Stimulated activated CD8-positive, alpha-beta memory T cell treated with anti-CD3 and anti-CD28 coated beads, Interleukin-7, amount 100 ng/mL, for 1 hour (primary cell): ENCODE results near the gene CCND1.
"Not testable (repeated sequence)": the region's sequence is repeated elsewhere in the genome, so short reads cannot be mapped to it uniquely, and the experiment has no call there.

Source experiments
- DNase-seq, 2 donors: peaks; one replicate each; pipeline ENCODE4 v3.0.0-alpha.2; 2020; ENCODE audit warnings: low read depth in 2 of 2

CCND1 gene

GRCh38 chr11:69666752-69667536 lies 26.0 kb downstream of the CCND1 start:
- no peak for DNase-seq

GRCh38 chr11:69667619-69668604 lies 27.0 kb downstream of the CCND1 start:
- DNase-seq: no peak

- DNase-seq: no peak
Measured at GRCh38 chr11:69669486-69669885, 28.5 kb downstream of the CCND1 start.

- peak; percentile 24 to 25 for DNase-seq
Measured at GRCh38 chr11:69670158-69670845, 29.3 kb downstream of the CCND1 start.

- no peak for DNase-seq
Measured at GRCh38 chr11:69671734-69672465, 30.9 kb downstream of the CCND1 start.

- DNase-seq: no peak
Measured at GRCh38 chr11:69674267-69674885, 33.4 kb downstream of the CCND1 start.

GRCh38 chr11:69674886-69675714 lies 34.1 kb downstream of the CCND1 start, which contains the start of gene LTO1:
TSS of gene LTO1 (minus strand) at chr11:69675353. CDS start at chr11:69675239, 114 bp downstream.
- peak; percentile 90 to 92 for DNase-seq

- no peak for DNase-seq
Measured at GRCh38 chr11:69677749-69678148, 36.8 kb downstream of the CCND1 start.

- DNase-seq: no peak
Measured at GRCh38 chr11:69680688-69681087, 39.7 kb downstream of the CCND1 start.

- DNase-seq: no peak
Measured at GRCh38 chr11:69682221-69682620, 41.3 kb downstream of the CCND1 start.

GRCh38 chr11:69682681-69683326 lies 41.8 kb downstream of the CCND1 start:
- no peak for DNase-seq

- no peak for DNase-seq
Measured at GRCh38 chr11:69683764-69684333, 42.9 kb downstream of the CCND1 start.

- DNase-seq: no peak
Measured at GRCh38 chr11:69684651-69685050, 43.7 kb downstream of the CCND1 start.

- DNase-seq: no peak
Measured at GRCh38 chr11:69685348-69685747, 44.4 kb downstream of the CCND1 start.

GRCh38 chr11:69686452-69686851 lies 45.5 kb downstream of the CCND1 start:
- no peak for DNase-seq

GRCh38 chr11:69686856-69687255 lies 45.9 kb downstream of the CCND1 start:
- no peak for DNase-seq

- not testable (repeated sequence) for DNase-seq
Measured at GRCh38 chr11:69687969-69688771, 47.2 kb downstream of the CCND1 start.
